Measurements from ENCODE around the gene MET.

The MET gene

GRCh38 chr7:116713500-116713899 is 41.5 kb downstream of the MET start:
- TF ChIP-seq TCF12 (IDR thresholded peaks at IDR 0.05; ENCODE audit: low read depth) (no peak), TAF1 (IDR thresholded peaks at IDR 0.05; ENCODE audit: low read depth) (no peak), REST (IDR thresholded peaks at IDR 0.05; ENCODE audit: low read depth) (no peak), RAD21 (IDR thresholded peaks at IDR 0.05; ENCODE audit: low read depth) (no peak), EP300 (IDR thresholded peaks at IDR 0.05; ENCODE audit: borderline replicate concordance) (no peak), FOXM1 (IDR thresholded peaks at IDR 0.05; ENCODE audit: borderline replicate concordance, low read depth) (no peak), CREB1 (IDR thresholded peaks at IDR 0.05; ENCODE audit: low read depth) (no peak)

GRCh38 chr7:116713918-116714317 is 41.9 kb downstream of the MET start:
- TF ChIP-seq RAD21 (IDR thresholded peaks at IDR 0.05; ENCODE audit: low read depth): no peak
- no peak for TF ChIP-seq CEBPB (IDR thresholded peaks at IDR 0.05)
- no peak for TF ChIP-seq TCF12 (IDR thresholded peaks at IDR 0.05; ENCODE audit: low read depth)
- no peak for TF ChIP-seq FOXM1 (IDR thresholded peaks at IDR 0.05; ENCODE audit: borderline replicate concordance, low read depth)
- TF ChIP-seq CREB1 (IDR thresholded peaks at IDR 0.05; ENCODE audit: low read depth): no peak
- TF ChIP-seq REST (IDR thresholded peaks at IDR 0.05; ENCODE audit: low read depth): no peak
- TF ChIP-seq TAF1 (IDR thresholded peaks at IDR 0.05; ENCODE audit: low read depth): no peak
- TF ChIP-seq ZBTB7A (IDR thresholded peaks at IDR 0.05; ENCODE audit: low read depth): no peak
- no peak for TF ChIP-seq EP300 (IDR thresholded peaks at IDR 0.05; ENCODE audit: borderline replicate concordance)
- no peak for TF ChIP-seq YY1 (IDR thresholded peaks at IDR 0.05; ENCODE audit: low read depth)
- TF ChIP-seq EGR1 (IDR thresholded peaks at IDR 0.05): no peak

DNA sequence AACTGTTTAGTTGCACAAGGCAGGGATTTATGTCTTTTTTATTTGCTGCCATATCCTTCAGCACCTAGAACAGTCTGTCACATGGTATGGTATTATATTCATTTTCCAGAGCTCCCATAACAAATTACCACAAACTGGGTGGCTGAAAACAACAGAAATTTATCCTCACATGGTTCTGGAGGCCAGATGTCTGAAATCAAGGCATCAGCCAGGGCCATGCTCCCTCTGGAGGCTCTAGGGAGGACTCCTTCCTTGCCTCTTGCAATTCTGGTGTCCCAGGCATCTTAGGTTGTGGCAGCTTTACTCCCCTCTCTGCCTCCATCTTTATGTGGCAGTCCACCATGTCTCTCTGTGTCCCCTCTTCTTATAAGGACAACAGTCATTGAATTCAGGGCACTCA is 43.1 kb downstream of the MET start:
- TF ChIP-seq, protein P1, sequence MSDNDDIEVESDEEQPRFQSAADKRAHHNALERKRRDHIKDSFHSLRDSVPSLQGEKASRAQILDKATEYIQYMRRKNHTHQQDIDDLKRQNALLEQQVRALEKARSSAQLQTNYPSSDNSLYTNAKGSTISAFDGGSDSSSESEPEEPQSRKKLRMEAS (IDR thresholded peaks at IDR 0.05): no peak
- TF ChIP-seq TCF12 (IDR thresholded peaks at IDR 0.05; ENCODE audit: low read depth) (no peak), RAD21 (IDR thresholded peaks at IDR 0.05; ENCODE audit: low read depth) (no peak), NFIC (IDR thresholded peaks at IDR 0.05) (no peak), FOXM1 (IDR thresholded peaks at IDR 0.05; ENCODE audit: borderline replicate concordance, low read depth) (no peak), REST (IDR thresholded peaks at IDR 0.05; ENCODE audit: low read depth) (no peak), ZBTB7A (IDR thresholded peaks at IDR 0.05; ENCODE audit: low read depth) (no peak), USF1 (IDR thresholded peaks at IDR 0.05) (no peak), CREB1 (IDR thresholded peaks at IDR 0.05; ENCODE audit: low read depth) (no peak), EP300 (IDR thresholded peaks at IDR 0.05; ENCODE audit: borderline replicate concordance) (no peak)

GRCh38 chr7:116717137-116717536 is 45.1 kb downstream of the MET start:
- no peak for TF ChIP-seq RAD21 (IDR thresholded peaks at IDR 0.05; ENCODE audit: low read depth)
- no peak for TF ChIP-seq NFIC (IDR thresholded peaks at IDR 0.05)
- no peak for TF ChIP-seq ZBTB7A (IDR thresholded peaks at IDR 0.05; ENCODE audit: low read depth)
- TF ChIP-seq EP300 (IDR thresholded peaks at IDR 0.05; ENCODE audit: borderline replicate concordance): no peak
- no peak for TF ChIP-seq TCF12 (IDR thresholded peaks at IDR 0.05; ENCODE audit: low read depth)
- no peak for TF ChIP-seq REST (IDR thresholded peaks at IDR 0.05; ENCODE audit: low read depth)
- no peak for TF ChIP-seq TEAD4 (IDR thresholded peaks at IDR 0.05)
- TF ChIP-seq TAF1 (IDR thresholded peaks at IDR 0.05; ENCODE audit: low read depth): no peak
- no peak for TF ChIP-seq CREB1 (IDR thresholded peaks at IDR 0.05; ENCODE audit: low read depth)
- TF ChIP-seq USF1 (IDR thresholded peaks at IDR 0.05): no peak
- TF ChIP-seq, protein P1 (IDR thresholded peaks at IDR 0.05): no peak
